Nucleus accumbens (tissue), 56 donors: ENCODE data around the gene DIPK1B.
A peak's percentile ranks its signal among the peaks of the same experiment; 100 is the strongest.

ENCODE experiments used
- DNase-seq, 56 donors: peaks; one replicate each; lab custom pipeline; 2025; lab: John Stamatoyannopoulos, UW

The DIPK1B gene

GRCh38 chr9:136732444-136733178 is 20.2 kb downstream of the DIPK1B start:
- DNase-seq, result no peak

- no peak for DNase-seq
Measured at GRCh38 chr9:136733611-136734010, 21.2 kb downstream of the DIPK1B start.

- DNase-seq, result peak in 1 of 56 donors; percentile 24
Measured at GRCh38 chr9:136734837-136735496, 22.6 kb downstream of the DIPK1B start.

- no peak for DNase-seq
Measured at GRCh38 chr9:136735812-136736480, 23.6 kb downstream of the DIPK1B start.

GRCh38 chr9:136738960-136739359 is 26.6 kb downstream of the DIPK1B start:
- DNase-seq, result no peak

GRCh38 chr9:136739509-136739908 is 27.1 kb downstream of the DIPK1B start:
- DNase-seq, result no peak

- DNase-seq, result no peak
Measured at GRCh38 chr9:136740069-136740468, 27.7 kb downstream of the DIPK1B start.

GRCh38 chr9:136740491-136740890 is 28.1 kb downstream of the DIPK1B start:
- DNase-seq, result no peak

GRCh38 chr9:136740971-136741882 is 28.9 kb downstream of the DIPK1B start:
- DNase-seq, result peak in 15 of 56 donors; percentile 5 to 55 (median 24)

GRCh38 chr9:136741883-136742571 is 29.7 kb downstream of the DIPK1B start:
- no peak for DNase-seq

- DNase-seq, result no peak
Measured at GRCh38 chr9:136742591-136743391, 30.4 kb downstream of the DIPK1B start, which contains the start of gene LCN10. Gene LCN10 (minus strand): TSS chr9:136742940. CDS start chr9:136742903, 37 bp downstream.

GRCh38 chr9:136743639-136744211 is 31.4 kb downstream of the DIPK1B start:
- no peak for DNase-seq

GRCh38 chr9:136744773-136745172 is 32.4 kb downstream of the DIPK1B start:
- no peak for DNase-seq

GRCh38 chr9:136745389-136746154 is 33.2 kb downstream of the DIPK1B start:
- DNase-seq, result no peak

- DNase-seq, result no peak
Measured at GRCh38 chr9:136746155-136746490, 33.8 kb downstream of the DIPK1B start.

GRCh38 chr9:136746621-136747020 is 34.2 kb downstream of the DIPK1B start:
- no peak for DNase-seq

- no peak for DNase-seq
Measured at GRCh38 chr9:136747161-136748060, 35.0 kb downstream of the DIPK1B start.
